HG03103 (cell line): ENCODE measurements around the gene FOXD4L5.
"Not testable (repeated sequence)": the region's sequence is repeated elsewhere in the genome, so short reads cannot be mapped to it uniquely, and the experiment has no call there.

ENCODE experiments used
- ATAC-seq: cut with Tn5 transposase; IDR thresholded peaks from one replicate; pipeline ENCODE4 v1.9.1; 2021; ENCODE audit warnings: low read depth; ENCODE audit not compliant: unreplicated experiment

Gene FOXD4L5

DNA sequence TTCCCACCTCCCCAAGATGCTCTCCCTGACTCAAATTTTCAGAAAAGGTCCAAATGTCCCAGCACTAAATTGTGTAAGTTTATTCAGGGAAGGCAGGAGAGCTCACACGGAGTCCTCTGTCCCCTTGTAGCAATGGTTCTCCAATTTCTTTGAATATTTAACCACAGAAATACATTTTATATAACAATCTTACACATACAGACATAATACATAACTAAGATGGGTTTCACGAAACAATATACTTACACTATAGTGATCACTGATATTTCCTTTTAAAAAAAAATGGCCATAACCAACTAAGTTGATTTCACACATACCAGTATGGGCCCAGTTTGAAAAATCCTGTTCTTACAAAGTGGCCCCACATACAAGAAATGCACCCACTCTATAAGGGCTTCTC lies at the start of gene FOXD4L5:
TSS of gene FOXD4L5 (minus strand) at position 101 of the 400 bp plus-strand sequence. CDS start 832 bp downstream, outside the sequence.
- ATAC-seq = not testable (repeated sequence)

DNA sequence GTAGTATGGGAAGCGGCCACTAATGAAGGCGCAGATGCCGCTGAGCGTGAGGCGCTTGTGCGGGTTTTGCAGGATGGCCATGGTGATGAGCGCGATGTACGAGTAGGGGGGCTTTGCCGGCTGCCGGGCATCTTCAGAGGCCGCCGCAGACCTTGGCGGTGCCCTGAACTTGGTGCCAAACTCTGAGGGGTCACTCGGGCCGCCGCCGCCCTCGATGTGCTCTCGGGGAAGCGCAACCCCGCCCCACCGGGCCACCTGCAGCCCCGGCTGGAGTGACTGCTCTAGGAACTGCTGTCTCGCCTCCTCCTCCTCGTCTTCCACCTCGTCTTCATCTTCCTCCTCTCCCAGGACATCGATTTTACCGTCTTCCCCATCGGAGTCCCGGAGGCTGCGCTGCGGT lies 1.1 kb downstream of the FOXD4L5 start:
- not testable (repeated sequence) for ATAC-seq

DNA sequence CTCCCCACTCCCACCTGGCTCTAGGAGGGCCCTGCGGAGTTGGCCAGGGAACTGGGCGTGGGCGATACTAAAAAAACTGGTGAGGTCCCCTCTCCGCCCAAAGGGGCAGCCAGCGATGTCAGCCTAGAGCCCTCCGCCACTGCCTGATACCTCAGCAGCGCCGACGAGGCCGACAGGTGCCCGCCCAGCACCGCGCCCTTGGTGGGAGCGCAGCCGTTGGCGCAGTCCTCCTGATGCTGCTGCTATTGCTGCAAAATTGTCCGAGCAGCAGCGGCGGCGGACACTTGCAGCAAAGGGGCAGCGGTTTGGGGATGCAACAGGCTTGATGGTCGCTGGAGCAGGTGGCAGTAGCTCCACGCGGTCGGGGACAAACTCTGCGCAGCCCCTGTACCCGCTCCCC lies 2.0 kb downstream of the FOXD4L5 start:
- ATAC-seq = not testable (repeated sequence)
